Stimulated activated naive CD8-positive, alpha-beta T cell treated with anti-CD3 and anti-CD28 coated beads, Interleukin-15, amount 100 ng/mL, for 72 hours (primary cell): ENCODE measurements around the gene STPG2.

Source experiments
- ATAC-seq: fragments of 150-1000 bp; cut with Tn5 transposase; 2 replicates; pipeline ENCODE4 v1.10.0; 2021; ENCODE audit warnings: mild to moderate bottlenecking, moderate library complexity
- DNase-seq, 2 donors: peaks; one replicate each; pipeline ENCODE4 v3.0.0; 2021 to 2022
- H3K27ac Mint-ChIP-seq, 2 donors: one replicate each; pipeline ENCODE4 v1.8.0; 2022; ENCODE audit warnings: mild to moderate bottlenecking in 2 of 2, mixed read lengths in 2 of 2, moderate library complexity in 2 of 2
- H3K27me3 Mint-ChIP-seq: one replicate; pipeline ENCODE4 v1.8.0; 2022; ENCODE audit warnings: mixed read lengths
- H3K4me1 Mint-ChIP-seq: one replicate; pipeline ENCODE4 v1.8.0; 2022; ENCODE audit warnings: mild to moderate bottlenecking, mixed read lengths
- H3K4me3 Mint-ChIP-seq, 2 donors: one replicate each; pipeline ENCODE4 v1.8.0; 2022; ENCODE audit warnings: mild to moderate bottlenecking in 2 of 2, mixed read lengths in 2 of 2, moderate library complexity in 1 of 2
- H3K9me3 Mint-ChIP-seq, 2 donors: one replicate each; pipeline ENCODE4 v1.8.0; 2022; ENCODE audit warnings: mixed read lengths in 2 of 2

Gene STPG2

GRCh38 chr4:97841512-97841911 lies 301.8 kb downstream of the STPG2 start:
- H3K27me3 Mint-ChIP-seq: no peaks in the 10 kb centered on the region
- DNase-seq (no peak), ATAC-seq (no peak)
- H3K4me3 Mint-ChIP-seq: no peak overlapping the region
- no peak overlapping the region for H3K27ac Mint-ChIP-seq
- peaks cover 0 to 8% of the 10 kb centered on the region in 2 donors for H3K9me3 Mint-ChIP-seq
- H3K4me1 Mint-ChIP-seq: no peaks in the 10 kb centered on the region

- Mint-ChIP-seq H3K9me3 (peaks cover 0 to 7% of the 10 kb centered on the region in 2 donors), H3K4me1 (no peaks in the 10 kb centered on the region), H3K4me3 (no peak overlapping the region), H3K27ac (no peak overlapping the region), H3K27me3 (no peaks in the 10 kb centered on the region)
- DNase-seq (no peak), ATAC-seq (no peak)
Measured at GRCh38 chr4:97836662-97837061, 306.6 kb downstream of the STPG2 start.

GRCh38 chr4:97828646-97829045 lies 314.6 kb downstream of the STPG2 start:
- Mint-ChIP-seq H3K4me3 (no peak overlapping the region), H3K9me3 (peaks cover 17 to 27% of the 10 kb centered on the region in 2 donors), H3K27ac (no peak overlapping the region), H3K4me1 (no peaks in the 10 kb centered on the region), H3K27me3 (no peaks in the 10 kb centered on the region)
- DNase-seq: no peak
- no peak for ATAC-seq

GRCh38 chr4:97819294-97819693 lies 324.0 kb downstream of the STPG2 start:
- Mint-ChIP-seq H3K27ac (no peak overlapping the region), H3K9me3 (peaks cover 5 to 16% of the 10 kb centered on the region in 2 donors), H3K27me3 (no peaks in the 10 kb centered on the region), H3K4me3 (no peak overlapping the region), H3K4me1 (no peaks in the 10 kb centered on the region)
- ATAC-seq (no peak), DNase-seq (no peak)

- no peak overlapping the region for H3K27ac Mint-ChIP-seq
- no peak for ATAC-seq
Measured at GRCh38 chr4:97812768-97813167, 330.5 kb downstream of the STPG2 start.

GRCh38 chr4:97786306-97786920 lies 356.9 kb downstream of the STPG2 start:
- no peaks in the 10 kb centered on the region for H3K27me3 Mint-ChIP-seq

More at GRCh38 chr4:97812768-97813167, 330.5 kb downstream of the STPG2 start:
- H3K27me3 Mint-ChIP-seq: no peaks in the 10 kb centered on the region
- H3K4me1 Mint-ChIP-seq: no peaks in the 10 kb centered on the region
- no peak for DNase-seq
- H3K9me3 Mint-ChIP-seq: peaks cover 0 to 9% of the 10 kb centered on the region in 2 donors
- no peak overlapping the region for H3K4me3 Mint-ChIP-seq

GRCh38 chr4:97778174-97778573 lies 365.1 kb downstream of the STPG2 start:
- ATAC-seq (no peak), DNase-seq (no peak)
- H3K9me3 Mint-ChIP-seq: peaks cover 7 to 21% of the 10 kb centered on the region in 2 donors
- H3K4me3 Mint-ChIP-seq: no peak overlapping the region
- no peaks in the 10 kb centered on the region for H3K4me1 Mint-ChIP-seq
- H3K27ac Mint-ChIP-seq: no peak overlapping the region
- H3K27me3 Mint-ChIP-seq: no peaks in the 10 kb centered on the region

More at GRCh38 chr4:97786306-97786920, 356.9 kb downstream of the STPG2 start:
- peaks cover 11 to 15% of the 10 kb centered on the region in 2 donors for H3K9me3 Mint-ChIP-seq
- H3K4me1 Mint-ChIP-seq: no peaks in the 10 kb centered on the region
- no peak overlapping the region for H3K27ac Mint-ChIP-seq
- no peak overlapping the region for H3K4me3 Mint-ChIP-seq
- DNase-seq: no peak
- ATAC-seq: no peak

GRCh38 chr4:97774347-97774989 lies 368.8 kb downstream of the STPG2 start:
- no peaks in the 10 kb centered on the region for H3K27me3 Mint-ChIP-seq
- no peak for DNase-seq
- no peaks in the 10 kb centered on the region for H3K4me1 Mint-ChIP-seq
- no peak overlapping the region for H3K27ac Mint-ChIP-seq
- ATAC-seq: no peak
- H3K9me3 Mint-ChIP-seq: peaks cover 6 to 18% of the 10 kb centered on the region in 2 donors
- H3K4me3 Mint-ChIP-seq: no peak overlapping the region

- Mint-ChIP-seq H3K4me1 (no peaks in the 10 kb centered on the region), H3K27me3 (no peaks in the 10 kb centered on the region), H3K9me3 (no peaks in the 10 kb centered on the region), H3K27ac (no peak overlapping the region), H3K4me3 (no peak overlapping the region)
- DNase-seq: no peak
- no peak for ATAC-seq
Measured at GRCh38 chr4:97770222-97770621, 373.1 kb downstream of the STPG2 start.

- DNase-seq (no peak), ATAC-seq (no peak)
- Mint-ChIP-seq H3K27ac (no peak overlapping the region), H3K4me1 (no peaks in the 10 kb centered on the region), H3K4me3 (no peak overlapping the region), H3K27me3 (no peaks in the 10 kb centered on the region), H3K9me3 (no peaks in the 10 kb centered on the region)
Measured at GRCh38 chr4:97762115-97762512, 381.2 kb downstream of the STPG2 start.

GRCh38 chr4:97761445-97762114 lies 381.7 kb downstream of the STPG2 start:
- Mint-ChIP-seq H3K27ac (no peak overlapping the region), H3K4me1 (no peaks in the 10 kb centered on the region), H3K4me3 (no peak overlapping the region), H3K9me3 (no peaks in the 10 kb centered on the region), H3K27me3 (no peaks in the 10 kb centered on the region)
- no peak for ATAC-seq
- no peak for DNase-seq

GRCh38 chr4:97759785-97760184 lies 383.5 kb downstream of the STPG2 start:
- H3K4me3 Mint-ChIP-seq: no peak overlapping the region
- H3K9me3 Mint-ChIP-seq: no peaks in the 10 kb centered on the region
- no peak overlapping the region for H3K27ac Mint-ChIP-seq
- H3K4me1 Mint-ChIP-seq: no peaks in the 10 kb centered on the region
- ATAC-seq (no peak), DNase-seq (no peak)
- no peaks in the 10 kb centered on the region for H3K27me3 Mint-ChIP-seq

- ATAC-seq: no peak
- Mint-ChIP-seq H3K27me3 (no peaks in the 10 kb centered on the region), H3K27ac (no peak overlapping the region), H3K4me1 (no peaks in the 10 kb centered on the region), H3K9me3 (no peaks in the 10 kb centered on the region), H3K4me3 (no peak overlapping the region)
- no peak for DNase-seq
Measured at GRCh38 chr4:97752599-97752998, 390.7 kb downstream of the STPG2 start.

GRCh38 chr4:97747945-97748344 lies 395.3 kb downstream of the STPG2 start:
- Mint-ChIP-seq H3K27me3 (no peaks in the 10 kb centered on the region), H3K4me1 (no peaks in the 10 kb centered on the region), H3K9me3 (no peaks in the 10 kb centered on the region), H3K4me3 (no peak overlapping the region), H3K27ac (no peak overlapping the region)
- no peak for DNase-seq
- no peak for ATAC-seq

- no peak overlapping the region for H3K4me3 Mint-ChIP-seq
- DNase-seq (no peak), ATAC-seq (no peak)
- no peaks in the 10 kb centered on the region for H3K9me3 Mint-ChIP-seq
- H3K27me3 Mint-ChIP-seq: no peaks in the 10 kb centered on the region
- H3K27ac Mint-ChIP-seq: no peak overlapping the region
- H3K4me1 Mint-ChIP-seq: no peaks in the 10 kb centered on the region
Measured at GRCh38 chr4:97720869-97721432, 422.3 kb downstream of the STPG2 start.

GRCh38 chr4:97691111-97691605 lies 452.1 kb downstream of the STPG2 start:
- DNase-seq: no peak
- no peak for ATAC-seq
- Mint-ChIP-seq H3K4me1 (no peaks in the 10 kb centered on the region), H3K9me3 (peaks cover 21 to 30% of the 10 kb centered on the region in 2 donors), H3K27ac (no peak overlapping the region), H3K27me3 (no peaks in the 10 kb centered on the region), H3K4me3 (no peak overlapping the region)
